Astrocyte of the spinal cord (primary cell): ENCODE results near the gene KLHL24.
"Not testable (repeated sequence)": the region's sequence is repeated elsewhere in the genome, so short reads cannot be mapped to it uniquely, and the experiment has no call there.

Source experiments
- DNase-seq: peaks from one replicate; pipeline ENCODE4 v3.0.0; 2011; ENCODE audit warnings: low read depth, low spot score
- H3K4me3 ChIP-seq: 2 replicates; pipeline ENCODE4 v1.5.1; 2011; ENCODE audit warnings: low read depth, mild to moderate bottlenecking, low read length, moderate library complexity
- in situ Hi-C: cut with HindIII; loops from 2 replicates; pipeline ENCODE4 v1.10.0; 2017; ENCODE audit warnings: low sequenced_read_pairs
- TF ChIP-seq, protein P1 (sequence below): IDR thresholded peaks from 2 replicates; pipeline ENCODE4 v1.5.1; 2012; ENCODE audit warnings: low read depth, mild to moderate bottlenecking, low read length, inconsistent platforms

Gene KLHL24

DNA sequence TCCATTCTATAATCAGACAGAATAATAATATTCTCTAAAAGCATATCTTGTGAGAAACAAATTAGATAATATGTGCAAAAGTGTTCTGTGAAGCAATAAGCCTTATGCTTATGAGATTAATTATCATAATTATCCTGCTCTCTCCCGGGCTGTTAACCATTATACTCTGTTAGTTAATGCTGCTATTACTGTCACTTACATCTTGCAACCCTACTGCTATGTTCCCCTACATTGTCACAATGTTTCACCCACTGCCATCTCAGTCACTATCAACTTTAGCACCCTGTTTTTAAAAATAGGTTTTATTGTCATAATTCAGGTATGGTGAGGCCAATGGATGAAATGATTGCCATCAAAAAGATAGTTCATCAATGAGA lies 15.2 kb upstream of the KLHL24 start:
- TF ChIP-seq, protein P1, sequence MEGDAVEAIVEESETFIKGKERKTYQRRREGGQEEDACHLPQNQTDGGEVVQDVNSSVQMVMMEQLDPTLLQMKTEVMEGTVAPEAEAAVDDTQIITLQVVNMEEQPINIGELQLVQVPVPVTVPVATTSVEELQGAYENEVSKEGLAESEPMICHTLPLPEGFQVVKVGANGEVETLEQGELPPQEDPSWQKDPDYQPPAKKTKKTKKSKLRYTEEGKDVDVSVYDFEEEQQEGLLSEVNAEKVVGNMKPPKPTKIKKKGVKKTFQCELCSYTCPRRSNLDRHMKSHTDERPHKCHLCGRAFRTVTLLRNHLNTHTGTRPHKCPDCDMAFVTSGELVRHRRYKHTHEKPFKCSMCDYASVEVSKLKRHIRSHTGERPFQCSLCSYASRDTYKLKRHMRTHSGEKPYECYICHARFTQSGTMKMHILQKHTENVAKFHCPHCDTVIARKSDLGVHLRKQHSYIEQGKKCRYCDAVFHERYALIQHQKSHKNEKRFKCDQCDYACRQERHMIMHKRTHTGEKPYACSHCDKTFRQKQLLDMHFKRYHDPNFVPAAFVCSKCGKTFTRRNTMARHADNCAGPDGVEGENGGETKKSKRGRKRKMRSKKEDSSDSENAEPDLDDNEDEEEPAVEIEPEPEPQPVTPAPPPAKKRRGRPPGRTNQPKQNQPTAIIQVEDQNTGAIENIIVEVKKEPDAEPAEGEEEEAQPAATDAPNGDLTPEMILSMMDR: no peak
- no peak overlapping the region for H3K4me3 ChIP-seq
- in situ Hi-C loops: no loop called here
- DNase-seq: no peak

DNA sequence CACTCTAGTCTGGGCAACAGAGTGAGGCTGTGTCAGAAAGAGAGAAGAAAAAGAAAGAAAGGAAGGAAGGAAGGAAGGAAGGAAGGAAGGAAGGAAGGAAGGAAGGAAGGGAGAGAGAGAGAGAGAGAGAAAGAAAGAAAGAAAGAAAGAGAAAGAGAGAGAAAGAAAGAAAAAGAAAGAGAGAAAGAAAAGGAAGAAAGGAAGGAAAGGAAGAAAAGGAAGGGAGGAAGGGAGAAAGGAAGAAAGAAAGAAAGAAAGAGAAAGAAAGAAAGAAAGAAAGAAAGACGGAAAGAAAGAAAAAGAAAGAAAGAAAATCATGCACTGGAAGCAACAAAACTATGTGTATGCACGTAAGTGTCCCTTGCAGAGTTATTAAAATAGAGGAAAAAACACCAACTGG lies 12.9 kb upstream of the KLHL24 start:
- in situ Hi-C loops, H3K4me3 ChIP-seq, DNase-seq: not testable (repeated sequence)

DNA sequence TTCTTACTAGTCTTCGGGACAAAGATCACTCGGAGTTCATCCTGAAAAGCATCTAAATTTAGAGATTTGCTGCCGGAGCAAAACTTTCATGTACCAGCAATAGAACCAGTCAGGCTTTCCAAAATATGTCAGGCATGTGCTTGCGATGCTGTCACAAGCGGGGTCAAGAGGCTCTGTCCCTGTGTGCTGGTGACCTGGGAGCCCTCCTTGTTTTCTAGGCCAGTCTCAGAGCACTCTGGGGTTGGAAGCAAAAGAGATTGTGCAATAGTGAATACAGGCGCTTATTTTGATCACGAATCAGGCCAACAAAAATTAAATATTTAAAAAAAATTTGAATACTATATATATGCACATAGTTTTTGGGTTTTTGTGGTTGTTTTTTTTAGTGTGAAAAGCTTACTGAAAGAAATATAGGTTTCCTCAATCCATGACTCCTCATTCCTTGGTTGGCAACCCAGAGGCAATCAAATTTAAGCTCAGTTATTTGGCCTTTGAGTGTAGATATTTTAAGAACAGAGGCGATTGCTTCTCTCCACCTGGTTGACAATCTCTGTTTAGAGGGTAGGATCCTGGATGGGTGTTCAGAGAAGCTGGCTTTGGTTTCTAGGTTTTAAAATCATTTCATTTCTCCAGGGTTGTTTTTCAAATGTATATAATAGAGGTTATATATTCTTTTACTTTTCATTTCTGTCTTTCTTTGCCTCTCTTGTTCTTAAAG lies 8.4 kb upstream of the KLHL24 start:
- no peak for DNase-seq
- TF ChIP-seq, protein P1: no peak
- in situ Hi-C loops: no loop called here
- no peak overlapping the region for H3K4me3 ChIP-seq

DNA sequence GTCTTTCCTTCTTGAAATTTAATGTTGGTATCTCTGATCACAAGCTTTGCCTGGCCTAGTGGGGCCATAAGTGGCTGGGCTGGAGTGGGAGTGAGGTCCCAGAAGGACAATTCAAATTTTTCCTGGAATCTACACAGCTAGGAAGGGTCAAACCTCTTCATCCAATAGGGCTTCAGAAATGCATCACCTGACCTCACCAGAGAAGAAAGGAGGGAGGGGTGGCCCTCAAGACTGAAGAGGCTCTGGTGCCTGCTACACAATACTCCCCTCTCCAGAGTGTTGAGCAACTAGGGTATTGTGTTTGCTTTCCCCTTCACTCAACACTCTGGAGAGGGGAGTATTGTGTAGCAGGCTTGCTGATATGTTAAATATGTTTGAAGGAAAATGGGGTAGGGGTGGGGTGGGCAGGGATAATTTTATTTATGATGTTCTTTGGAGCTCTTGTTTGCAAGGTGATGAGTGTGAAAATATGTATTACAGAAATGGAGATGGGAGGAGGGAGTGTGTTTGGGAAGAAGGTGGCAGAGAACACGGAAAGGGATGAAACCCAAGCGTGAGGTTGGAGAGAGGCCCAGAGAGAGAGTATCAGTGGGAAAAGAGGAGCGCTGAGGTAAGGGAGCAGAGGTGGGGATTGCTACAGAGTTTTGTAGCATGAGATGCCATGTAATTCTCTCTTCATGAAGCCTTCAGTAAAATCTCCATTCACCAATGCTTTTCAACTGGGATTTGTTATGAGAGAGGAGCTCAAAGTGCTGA lies 5.7 kb upstream of the KLHL24 start:
- in situ Hi-C loops: no loop called here
- H3K4me3 ChIP-seq: no peak overlapping the region
- no peak for DNase-seq
- TF ChIP-seq, protein P1: no peak

DNA sequence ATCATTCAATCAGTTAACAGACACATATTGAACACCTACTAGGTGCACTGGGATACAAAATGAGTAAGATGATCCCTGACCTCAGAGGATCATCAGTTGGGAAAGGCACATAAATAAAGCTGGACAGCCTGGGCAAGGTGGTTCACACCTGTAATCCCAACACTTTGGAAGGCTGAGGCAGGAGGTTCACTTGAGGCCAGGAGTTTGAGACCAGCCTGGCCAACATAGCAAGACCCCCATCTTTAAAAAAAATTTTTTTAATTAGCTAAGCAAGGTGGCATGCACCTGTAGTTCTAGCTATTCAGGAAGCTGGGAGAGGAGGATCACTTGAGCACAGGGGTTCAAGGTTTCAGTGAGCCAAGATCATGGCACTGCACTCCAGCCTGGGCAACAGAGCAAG lies 3.7 kb upstream of the KLHL24 start:
- TF ChIP-seq, protein P1: no peak
- in situ Hi-C loops: no loop called here
- no peak for DNase-seq
- no peak overlapping the region for H3K4me3 ChIP-seq

DNA sequence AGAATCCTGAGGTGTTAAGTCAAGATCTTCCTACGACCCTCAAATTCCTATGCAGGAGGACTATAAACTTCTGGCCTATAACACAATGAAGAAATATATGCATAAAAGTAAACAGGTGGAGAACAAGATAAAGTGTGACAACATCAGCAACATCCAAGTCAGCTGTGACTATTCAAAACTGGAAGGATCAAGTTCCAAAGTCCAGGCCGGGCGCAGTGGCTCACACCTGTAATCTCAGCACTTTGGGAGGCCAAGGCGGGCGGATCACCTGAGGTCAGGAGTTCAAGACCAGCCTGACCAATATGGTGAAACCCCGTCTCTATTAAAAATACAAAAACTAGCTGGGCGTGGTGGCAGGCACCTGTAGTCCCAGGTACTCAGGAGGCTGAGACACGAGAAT lies 2.7 kb upstream of the KLHL24 start:
- DNase-seq, in situ Hi-C loops, H3K4me3 ChIP-seq: not testable (repeated sequence)

DNA sequence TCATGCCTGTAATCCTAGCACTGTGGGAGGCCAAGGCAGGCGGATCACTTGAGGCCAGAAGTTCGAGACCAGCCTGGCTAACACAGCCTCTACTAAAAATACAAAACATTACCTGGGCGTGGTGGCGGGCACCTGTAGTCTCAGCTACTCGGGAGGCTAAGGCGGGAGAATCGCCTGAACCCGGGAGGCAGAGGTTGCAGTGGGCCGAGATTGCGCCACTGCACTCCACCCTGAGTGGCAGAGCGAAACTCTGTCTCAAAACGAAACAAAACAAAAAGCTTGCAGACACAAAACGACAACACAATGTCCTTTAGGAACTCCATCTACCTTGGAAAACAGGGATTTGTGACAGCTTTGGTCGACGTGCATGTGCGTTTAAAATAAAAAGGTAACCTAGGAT lies 716 bp upstream of the KLHL24 start:
- in situ Hi-C loops: no loop called here
- TF ChIP-seq, protein P1: no peak
- H3K4me3 ChIP-seq: no peak overlapping the region
- DNase-seq: no peak

DNA sequence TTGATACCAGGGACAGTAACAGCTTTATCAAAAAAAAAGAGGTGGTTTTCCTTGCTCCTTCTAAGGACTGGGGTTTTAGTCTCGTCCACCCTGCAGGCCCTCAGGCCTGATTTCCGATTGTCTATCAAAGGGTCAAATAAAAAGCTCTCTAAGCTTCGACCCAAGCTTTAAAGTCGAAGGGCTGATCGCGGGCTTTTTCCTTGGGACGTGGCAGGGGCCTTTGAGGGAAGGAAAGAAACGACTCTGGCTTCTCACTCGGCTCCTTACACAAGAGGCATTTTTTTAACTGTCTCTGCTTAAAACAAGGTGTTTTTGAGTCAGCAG lies 354 bp upstream of the KLHL24 start:
- in situ Hi-C loops: no loop called here
- DNase-seq: no peak
- TF ChIP-seq, protein P1: no peak

More for the DNA sequence above, 354 bp upstream of the KLHL24 start:
- peak overlapping the region; percentile 85 for H3K4me3 ChIP-seq
